ENCODE data around the gene PIGN.

PIGN gene

GRCh38 chr18:61998335-61998734 is 188.5 kb downstream of the PIGN start:
- DNase-seq = no peak

DNA sequence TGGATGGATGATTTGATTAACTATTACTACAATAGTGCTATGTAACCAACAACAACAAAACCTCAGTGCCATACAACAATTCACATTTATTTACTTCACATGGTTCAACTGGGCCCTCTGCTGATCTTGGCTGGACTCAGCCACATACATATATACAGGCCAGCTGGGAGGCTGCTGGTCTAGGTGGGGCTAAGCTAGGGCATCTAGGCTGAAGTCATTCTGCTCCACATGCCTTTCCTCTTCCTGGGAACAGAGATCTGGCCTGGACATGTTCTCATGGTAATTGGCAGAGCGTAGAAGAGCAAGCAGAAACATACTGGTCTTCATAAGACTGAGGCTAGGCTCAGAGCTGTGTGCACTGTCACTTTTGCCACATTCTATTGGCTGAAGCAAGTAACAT is 191.2 kb downstream of the PIGN start:
- DNase-seq = no peak

DNA sequence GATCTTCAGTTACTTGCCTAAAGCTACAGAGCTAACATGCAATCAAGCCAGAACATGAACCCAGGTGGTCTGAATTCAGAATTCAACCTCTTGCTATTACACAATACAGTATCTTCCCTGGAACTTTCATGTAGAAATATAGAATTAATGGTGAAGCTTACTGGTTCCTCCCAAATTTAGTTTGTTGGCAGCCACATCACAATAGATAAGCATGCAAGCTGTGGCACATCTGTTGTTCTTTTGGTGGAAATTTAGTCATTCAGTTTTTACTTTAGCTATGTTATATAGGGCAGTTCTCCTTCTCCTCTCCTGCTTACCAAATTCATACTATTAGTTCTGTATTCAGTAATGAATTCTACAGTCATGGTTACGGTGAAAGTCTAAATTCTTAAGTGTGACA is 193.0 kb downstream of the PIGN start:
- DNase-seq = no peak

DNA sequence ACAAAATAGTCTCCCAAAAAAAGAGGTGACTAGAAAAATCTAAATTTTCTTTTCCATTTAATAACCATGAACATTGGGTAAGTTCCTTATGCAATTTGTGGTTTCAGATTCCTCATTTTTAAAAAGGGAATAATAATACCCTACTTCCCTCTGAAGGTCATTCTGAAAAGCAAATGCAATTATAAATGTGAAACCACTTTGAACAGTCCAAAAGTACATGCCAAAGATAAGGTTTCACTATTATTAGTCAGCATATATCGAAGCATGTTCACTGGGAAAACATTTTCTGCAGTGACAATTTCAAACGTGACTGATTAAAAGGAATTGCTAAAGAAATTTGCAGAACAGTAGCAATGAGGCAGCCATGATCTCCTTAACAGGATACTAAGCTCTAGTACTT is 193.9 kb downstream of the PIGN start:
- DNase-seq = peak; percentile 84

DNA sequence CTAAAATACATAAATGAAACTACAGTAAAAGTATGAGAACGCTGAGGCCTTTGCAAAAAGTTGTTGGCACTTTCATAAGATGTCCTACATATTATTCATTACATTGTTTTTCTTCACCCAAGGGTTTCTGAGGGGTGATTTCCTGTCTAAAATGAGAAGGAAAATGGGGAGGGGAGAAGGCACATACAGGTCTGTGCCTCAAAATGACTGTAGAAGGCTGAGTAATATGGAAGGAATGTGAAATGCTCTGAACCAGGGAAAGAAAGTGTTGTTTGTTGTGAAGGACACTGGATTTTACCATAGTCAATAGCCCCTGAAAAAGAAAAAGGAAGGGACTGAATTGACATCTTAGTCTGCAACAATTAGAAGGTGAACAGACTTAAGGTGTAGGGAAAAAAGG is 194.6 kb downstream of the PIGN start:
- peak; percentile 93 for DNase-seq

- no peak for DNase-seq
Observed at GRCh38 chr18:61991836-61992235, 195.0 kb downstream of the PIGN start.

DNA sequence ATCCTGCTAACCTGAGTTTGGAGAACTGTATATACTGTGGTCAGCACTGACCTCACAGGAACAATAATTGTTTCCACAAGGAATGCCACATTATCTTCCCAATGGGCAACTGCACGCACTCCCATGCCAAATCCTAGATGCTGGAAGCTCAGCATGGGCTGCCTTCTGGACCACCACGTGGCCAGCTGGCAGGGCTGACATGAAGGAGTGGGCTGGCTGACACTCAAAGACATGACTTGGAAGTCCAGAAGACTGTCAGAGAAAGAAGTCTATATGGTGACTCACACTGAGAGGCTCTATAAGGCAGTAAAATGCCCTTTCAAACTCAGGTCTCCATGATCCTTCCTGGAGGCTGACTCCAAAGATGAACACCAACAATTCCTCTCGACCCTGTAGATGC is 195.7 kb downstream of the PIGN start:
- DNase-seq = peak; percentile 71

All from fibroblast of skin of right biceps (primary cell).